ENCODE results near the gene CHST11.
"Not testable (repeated sequence)": the region's sequence is repeated elsewhere in the genome, so short reads cannot be mapped to it uniquely, and the experiment has no call there.

The CHST11 gene

DNA sequence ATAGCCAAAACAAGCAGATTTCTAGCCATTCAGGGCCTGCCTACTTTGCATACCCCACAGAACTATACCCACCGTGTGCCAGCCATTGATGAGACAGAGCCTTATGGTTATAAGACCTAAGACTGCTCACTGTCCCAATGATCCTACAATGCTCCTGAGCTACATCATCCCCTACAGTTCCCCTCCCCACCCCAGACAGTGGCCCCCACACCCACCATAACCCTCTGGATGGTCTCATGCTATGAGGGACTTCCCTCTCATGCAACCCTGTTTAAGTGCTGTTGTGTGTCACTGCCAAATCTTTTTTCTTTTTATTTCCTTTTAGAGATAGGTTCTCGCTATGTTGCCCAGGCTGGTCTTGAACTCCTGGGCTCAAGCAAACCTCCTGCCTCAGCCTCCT is 75.9 kb downstream of the CHST11 start:
- DNase-seq, result no peak

DNA sequence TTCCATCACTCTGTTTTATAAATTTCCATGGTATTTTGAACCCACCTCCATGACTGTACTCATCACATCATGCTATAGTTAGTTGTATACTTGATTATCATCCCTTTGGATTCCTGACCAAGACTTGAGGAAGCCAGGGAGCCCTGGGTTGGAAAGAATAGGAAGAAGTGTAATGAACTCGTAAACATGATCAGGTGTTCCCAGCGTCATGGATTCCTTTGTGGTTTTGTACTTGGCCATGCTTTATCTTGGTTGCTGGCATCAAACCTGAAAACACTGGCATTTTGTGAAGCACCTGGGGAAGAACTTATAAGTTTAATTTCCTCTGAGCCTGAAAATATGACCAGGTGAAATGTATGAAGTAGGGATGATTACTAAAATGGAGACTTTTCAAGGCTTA is 76.4 kb downstream of the CHST11 start:
- no peak for DNase-seq

DNA sequence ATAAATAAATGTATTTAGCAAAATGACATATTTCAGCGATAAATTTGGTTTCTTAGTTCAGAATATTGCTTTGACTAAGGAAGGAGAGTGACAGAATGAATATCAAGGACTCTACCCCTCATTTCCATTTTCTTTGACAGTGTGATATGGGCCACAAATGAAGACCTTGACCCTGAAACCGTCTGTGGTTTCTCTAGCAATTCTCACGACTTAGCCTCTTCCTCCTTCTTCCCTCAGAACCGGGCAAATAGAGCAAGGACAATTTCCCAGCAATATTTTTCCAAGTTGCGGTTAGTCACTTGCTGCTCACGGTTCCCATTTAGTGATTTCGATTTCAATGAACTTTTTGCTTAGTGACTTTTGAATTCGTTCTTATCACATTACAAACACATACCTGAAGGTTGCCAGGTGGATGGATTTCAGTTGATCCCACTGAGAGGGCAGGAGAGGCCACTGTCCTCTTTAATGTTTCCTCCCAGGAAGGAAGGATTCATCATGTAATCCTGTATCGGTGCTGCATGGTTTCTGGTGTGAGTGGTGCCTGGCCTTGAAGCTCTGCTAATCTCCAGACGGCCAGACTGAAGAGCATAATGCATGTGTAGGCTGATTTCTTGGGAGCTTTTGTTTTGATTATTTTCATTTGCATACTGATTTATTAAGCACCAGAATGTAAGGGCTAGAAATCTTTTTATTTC is 77.6 kb downstream of the CHST11 start:
- DNase-seq, result no peak

DNA sequence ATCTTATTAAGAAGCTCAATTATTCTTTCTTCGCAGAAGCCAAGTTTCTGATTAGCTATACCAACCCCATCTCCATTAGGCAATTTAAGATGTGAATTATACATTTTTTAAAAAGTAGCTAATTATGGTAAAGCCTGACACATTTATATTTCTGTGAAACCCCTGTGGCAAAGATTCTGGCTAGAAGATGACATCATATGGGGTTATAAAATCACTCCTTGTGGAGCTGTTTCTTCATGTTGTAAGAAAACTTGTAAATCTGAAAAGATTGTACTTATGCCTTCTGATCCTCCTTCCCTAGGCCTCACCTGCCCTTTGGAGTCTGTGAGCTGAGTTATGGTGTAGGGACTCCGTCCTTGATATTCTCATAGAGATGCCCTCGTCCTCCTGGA is 78.1 kb downstream of the CHST11 start:
- no peak for DNase-seq

DNA sequence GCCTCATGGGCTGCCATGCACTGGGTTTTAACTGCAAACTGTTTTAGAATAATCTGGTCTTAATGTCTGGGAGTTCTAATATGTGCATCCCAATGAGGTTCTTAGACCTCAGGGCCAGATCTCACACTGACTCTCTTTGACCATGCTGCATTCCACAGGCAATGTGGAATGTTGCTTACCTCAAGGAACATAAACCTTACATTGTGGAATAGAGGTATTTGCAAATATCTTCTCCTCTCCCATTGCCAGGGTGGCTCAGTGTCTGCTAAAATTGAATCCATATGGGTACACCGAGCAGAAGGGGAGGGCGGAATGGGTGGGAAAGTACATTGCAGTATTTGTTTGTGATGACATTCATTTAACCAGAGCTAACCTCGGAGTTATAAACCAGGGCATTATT is 78.6 kb downstream of the CHST11 start:
- no peak for DNase-seq

DNA sequence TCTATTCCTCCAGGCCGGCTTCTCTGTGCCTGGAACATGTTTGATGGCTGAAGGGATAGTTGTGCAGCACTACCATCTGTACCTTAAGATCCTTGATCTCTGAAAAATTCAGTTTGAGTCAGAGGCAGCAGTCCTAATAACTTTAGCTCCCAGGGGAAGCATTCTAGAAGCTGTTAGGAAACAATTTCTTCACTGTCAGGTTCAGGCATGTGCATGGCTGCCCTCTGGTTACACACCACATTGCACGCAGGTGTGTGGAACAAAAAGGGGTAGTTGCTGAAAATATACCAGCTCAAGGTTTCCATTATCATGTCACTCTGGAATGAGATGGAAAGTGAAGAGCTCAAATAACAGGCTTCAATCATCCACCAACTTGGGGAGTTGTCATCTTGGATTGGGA is 80.1 kb downstream of the CHST11 start:
- DNase-seq, result no peak

DNA sequence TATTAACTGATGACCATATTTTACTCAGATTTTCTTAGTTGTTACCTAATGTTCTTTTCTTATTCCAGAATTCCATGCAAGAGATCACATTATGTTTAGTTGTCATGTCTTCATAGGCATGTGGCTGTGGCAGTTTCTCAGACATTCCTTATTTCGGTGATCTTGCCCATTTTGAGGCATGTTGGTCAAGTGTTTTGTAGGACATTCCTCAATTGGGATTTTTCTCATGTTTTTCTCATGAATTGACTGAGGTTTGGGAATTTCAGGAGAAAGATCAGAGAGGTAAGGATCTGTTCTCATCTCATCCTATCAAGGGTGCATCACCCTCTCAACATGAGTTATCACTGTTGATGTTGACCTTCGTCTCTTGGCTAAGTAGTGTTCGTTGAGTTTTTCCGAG is 81.3 kb downstream of the CHST11 start:
- no peak for DNase-seq

DNA sequence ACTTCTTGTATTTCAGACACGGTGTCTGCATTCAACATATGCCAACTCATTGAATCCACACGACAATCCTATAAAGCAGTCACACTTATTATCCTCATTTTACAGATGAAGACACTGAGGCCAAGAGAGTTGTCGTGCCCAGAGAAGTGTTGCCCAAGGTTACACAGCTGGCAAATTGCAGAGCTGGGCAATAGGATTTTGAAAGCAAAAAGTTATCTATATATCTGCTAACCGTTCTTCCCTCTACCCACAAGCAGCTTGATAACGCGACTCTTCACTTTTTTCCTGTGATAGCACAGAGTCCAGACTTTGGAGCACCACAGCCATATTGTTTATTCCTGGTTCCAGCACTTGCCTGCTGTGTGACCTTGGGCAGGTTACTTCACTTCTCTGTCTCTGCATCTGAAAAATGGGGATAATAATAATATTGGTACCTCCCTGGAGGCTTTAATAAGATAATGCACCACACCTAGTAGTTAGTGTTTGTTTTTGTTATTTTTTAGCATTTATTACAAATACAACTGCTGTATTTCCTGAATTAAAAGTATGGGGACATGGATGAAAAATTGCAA is 82.2 kb downstream of the CHST11 start:
- DNase-seq, result no peak

DNA sequence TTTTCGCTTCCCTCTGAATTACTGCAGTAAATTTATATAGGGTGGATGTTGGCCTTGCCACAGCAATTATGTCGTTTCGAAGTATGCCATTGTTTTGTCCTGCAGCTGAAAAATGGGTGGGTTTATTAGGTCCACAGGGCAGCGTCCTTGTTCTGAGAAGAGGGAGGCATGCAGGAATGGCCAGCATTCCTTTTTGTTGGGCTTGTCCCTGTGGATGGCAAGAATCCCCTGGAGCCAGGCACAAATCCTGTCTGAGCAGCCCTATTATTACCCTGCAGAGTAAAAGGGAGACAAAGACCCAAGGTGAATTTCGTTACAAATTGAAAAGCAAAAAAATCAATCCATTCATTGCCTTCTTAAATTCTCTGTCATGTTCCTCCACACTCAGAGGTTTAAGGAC is 88.1 kb downstream of the CHST11 start:
- DNase-seq, result no peak

DNA sequence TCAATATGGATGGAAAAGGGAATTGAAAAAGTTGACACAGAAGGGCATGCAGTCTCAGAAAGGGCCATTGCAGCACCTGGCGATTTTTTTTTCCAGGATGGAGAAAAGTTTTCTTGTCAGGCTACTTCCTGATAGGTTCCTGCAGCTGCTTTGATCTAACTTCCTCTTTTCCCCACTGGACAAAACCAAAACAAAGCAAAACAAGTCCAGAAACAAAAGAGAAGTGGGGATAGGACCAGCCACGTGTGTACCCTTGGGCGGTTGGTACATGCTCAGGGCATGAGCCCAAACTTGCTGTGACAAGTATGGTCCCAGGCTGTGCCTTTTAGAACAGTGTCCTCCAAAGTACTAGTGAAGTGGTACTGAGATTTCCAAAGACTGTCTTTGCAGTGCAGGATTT is 89.8 kb downstream of the CHST11 start:
- DNase-seq, result peak; percentile 9

DNA sequence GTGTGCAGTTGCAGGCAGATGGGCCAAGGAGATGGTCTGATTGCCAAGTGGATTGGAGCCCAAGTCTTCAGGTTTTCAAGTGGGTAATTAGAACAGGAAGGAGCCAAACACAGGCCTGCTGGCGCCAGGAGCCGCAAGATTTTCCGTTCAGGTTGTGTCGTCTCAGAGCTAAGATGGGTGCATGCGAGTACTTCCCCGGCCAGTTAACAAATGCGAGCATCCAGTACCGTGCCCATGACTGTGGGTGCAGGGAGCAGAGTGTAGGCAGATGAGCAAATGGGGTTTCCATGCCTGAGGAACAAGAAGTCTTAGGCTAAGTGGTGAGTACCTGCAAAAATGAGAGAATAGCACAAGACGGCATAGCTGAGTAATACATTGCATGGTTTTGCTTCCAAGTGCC is 90.5 kb downstream of the CHST11 start:
- no peak for DNase-seq

DNA sequence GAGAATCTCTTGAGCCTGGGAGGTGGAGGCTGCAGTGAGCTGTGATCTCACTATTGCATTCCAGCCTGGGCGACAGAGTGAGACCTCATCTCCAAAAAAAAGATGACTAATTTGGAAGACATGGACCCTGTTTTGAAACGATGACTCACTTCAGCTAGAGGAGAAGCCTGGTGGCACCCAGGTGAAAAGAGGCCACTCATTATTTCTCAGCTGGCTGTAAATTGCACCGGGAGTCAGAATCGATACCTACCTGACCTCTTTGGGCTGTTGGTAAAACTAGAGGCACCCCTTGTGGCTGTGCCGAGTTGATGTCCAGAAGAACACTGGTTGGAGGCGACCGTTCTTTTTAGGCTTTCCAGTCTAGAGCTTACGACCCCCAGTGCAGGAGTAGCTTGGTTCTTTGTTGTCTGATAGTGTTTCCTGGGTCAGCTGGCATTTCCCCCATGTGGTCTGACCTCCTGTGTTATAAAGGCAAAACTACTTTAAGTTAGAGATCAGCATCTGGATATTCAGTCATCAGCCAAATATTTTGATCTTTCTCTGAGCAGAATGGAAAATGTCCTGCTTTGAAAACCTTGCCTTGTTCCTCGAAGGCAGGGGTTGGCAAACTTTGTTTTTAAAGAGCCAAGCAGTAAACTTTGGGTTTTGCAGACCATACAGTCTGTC is 93.2 kb downstream of the CHST11 start:
- DNase-seq, result no peak

DNA sequence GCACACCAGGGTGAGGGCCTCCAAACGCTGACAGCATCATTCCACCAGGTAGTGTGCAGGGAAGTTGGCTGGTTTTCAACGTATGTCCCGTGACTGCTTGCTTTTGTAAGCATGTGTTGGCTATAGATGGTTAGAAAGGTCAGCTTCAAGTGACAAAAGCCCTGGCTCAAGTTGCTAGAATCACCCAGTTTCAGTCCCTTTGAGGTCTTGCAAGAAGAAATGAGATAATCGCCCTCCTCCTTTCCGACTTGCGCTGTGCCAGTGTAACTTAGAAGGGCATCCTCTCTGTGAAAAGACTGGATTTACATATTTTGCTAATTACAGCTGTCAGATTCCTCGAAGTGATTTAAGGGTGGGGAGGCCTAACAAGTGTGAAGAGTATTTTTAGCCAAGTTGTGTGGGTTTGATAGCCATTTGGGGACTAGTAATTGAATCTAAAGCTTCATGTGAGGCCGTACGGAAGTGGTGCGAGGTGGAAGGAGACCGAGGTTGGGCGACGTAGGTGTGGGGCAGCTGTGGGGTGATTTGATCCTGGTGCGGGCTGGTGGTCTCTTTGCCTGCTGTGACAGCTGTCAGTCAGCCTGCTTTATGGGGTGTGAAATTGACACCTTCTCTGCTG is 94.7 kb downstream of the CHST11 start:
- no peak for DNase-seq

DNA sequence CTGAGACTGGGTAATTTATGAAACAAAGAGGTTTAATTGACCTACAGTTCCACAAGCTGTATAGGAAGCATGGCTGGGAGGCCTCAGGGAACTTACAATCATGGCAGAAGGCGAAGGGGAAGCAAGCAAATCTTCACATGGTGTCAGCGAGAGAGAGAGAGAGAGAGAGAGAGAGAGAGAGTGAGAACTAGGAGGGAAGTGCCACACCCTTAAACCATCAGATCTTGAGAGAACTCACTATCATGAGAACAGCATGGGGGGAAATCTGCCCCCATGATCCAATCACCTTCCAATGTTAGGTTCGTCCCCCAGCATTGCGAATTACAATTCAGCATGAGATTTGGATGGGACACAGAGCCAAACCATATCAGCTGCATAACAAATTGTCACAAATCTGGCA is 96.7 kb downstream of the CHST11 start:
- DNase-seq, result no peak

DNA sequence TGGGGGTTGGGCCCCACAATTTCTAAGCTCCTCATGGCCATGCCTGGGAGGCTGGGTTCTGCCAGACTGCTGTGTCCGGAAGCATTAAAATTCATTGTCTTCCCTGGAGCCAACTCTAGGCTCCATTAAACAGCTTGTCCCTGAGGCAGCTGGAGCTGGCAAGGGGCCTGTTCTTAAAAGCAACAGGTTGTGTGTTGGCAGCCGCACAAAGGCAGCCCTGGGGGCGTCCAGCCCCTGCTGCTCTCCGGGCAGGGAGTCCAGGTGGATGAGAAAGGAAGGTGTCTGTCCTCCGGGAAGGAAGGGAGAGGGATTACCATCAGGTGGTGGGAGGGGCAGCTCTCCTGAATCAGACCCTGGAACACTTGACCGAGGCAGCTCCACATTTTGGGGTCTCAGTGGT is 98.9 kb downstream of the CHST11 start:
- no peak for DNase-seq

DNA sequence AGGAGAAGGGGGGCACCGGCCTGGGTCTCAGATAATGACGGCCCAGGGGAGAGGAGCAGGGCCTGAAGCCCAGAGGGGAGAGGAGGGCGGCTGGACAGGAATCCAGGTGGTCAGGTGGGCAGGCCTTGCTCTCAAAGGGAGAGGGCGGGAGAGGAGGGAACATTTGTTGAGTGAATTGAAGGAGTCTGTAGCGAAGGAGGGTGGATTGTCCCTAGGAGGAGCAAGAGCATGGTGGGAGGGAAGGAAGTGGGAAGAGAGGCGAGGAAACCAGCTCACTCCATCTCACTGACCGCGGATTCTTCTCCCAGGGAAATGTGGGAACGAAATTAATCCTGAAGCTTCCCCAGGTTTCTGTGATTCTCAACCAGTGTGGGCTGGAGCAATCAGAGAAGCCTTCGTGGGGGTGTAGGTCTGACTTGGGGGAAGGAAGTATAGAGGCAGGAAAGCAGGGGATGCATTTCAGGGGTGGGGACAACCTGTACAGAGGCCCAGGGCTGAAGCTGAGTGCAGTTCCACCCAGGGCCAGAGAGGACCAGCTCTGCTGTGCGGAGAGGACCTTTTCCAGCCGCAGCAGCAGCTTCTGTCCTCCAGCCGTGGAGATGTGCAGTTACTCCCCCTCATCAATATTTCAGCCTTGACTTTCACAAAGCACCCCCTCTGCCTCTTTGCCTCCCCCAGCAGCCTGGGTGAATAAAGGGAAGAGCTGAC is 100.9 kb downstream of the CHST11 start:
- no peak for DNase-seq

DNA sequence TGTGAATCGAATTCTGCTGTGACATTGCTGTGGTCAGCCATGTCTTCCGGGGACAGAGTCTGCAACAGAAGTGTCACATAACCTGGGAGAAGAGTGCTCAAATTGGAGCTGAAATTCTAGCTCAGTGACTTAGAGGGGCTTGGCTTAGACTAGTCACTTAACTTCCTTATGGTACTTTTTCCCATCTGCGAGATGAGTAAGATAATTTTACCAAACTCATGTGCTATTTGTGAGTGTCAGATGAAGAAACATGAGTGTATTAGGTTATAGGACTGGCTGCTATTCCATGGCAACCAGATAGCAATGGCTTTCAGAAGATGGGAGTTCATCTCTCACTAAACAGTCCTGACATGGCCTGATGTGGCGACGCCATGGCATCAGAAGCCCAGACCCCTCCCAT is 104.1 kb downstream of the CHST11 start:
- DNase-seq, result no peak

DNA sequence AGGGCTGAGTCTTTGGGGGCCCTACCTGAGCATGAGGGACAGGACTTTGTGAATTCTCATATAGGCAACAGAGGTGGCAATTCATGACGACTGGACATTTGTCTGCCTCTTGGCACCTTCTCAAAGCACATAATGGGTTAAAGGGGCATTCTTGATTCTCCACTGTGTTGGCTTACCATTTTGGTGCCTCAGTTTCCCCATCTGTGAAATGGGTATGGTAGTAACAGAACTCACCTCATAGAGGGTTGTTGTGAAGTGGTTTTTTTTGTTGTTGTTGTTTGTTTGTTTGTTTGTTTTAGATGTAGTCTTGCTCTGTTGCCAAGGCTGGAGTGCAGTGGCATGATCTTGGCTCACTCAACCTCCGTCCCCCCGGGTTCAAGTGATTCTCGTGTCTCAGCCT is 106.0 kb downstream of the CHST11 start:
- DNase-seq, result no peak

DNA sequence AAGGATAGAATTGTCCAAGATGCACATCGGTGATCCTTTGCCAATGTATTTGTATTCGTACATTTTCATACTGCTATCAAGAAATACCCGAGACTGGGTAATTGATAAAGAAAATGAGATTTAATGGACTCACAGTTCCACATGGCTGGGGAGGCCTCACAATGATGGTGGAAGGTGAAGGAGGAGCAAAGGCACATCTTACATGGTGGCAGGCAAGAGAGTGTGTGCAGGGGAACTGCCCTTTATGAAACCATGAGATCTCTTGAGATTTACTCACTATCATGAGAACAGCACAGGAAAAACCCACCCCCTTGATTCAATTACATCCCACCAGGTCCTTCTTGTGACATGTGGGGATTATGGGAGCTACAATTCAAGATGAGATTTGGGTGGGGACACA is 107.9 kb downstream of the CHST11 start:
- not testable (repeated sequence) for DNase-seq

DNA sequence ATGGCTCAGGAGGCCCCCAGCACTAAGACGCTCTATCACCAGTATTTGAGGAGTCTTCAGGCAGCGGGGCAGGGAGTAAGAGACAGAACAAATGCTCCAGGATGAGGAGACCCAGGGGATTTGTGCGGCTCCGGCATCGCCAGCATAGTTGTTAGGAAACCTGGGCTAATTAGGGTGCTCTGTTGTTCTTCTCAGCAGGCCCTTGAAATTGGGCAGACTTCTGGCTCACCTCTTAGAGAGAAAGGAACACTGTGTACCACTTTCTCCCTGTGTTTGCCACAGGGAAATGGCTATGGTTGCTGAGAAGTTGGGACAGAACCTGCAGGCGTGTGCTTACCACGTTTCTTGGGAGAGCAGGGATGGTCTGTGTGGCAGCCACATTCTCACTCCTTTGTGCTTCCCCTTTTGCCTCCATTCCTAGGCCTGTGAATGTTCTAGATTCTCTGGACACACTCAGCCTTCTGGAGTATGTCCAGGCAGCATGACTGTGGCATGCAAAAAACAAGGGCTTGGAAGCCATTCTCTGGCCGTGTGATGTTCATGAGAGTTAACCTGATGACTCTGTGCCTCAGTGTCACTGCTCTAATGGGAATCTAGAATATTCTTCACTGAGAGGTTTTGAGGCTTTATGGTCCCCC is 109.0 kb downstream of the CHST11 start:
- DNase-seq, result no peak

DNA sequence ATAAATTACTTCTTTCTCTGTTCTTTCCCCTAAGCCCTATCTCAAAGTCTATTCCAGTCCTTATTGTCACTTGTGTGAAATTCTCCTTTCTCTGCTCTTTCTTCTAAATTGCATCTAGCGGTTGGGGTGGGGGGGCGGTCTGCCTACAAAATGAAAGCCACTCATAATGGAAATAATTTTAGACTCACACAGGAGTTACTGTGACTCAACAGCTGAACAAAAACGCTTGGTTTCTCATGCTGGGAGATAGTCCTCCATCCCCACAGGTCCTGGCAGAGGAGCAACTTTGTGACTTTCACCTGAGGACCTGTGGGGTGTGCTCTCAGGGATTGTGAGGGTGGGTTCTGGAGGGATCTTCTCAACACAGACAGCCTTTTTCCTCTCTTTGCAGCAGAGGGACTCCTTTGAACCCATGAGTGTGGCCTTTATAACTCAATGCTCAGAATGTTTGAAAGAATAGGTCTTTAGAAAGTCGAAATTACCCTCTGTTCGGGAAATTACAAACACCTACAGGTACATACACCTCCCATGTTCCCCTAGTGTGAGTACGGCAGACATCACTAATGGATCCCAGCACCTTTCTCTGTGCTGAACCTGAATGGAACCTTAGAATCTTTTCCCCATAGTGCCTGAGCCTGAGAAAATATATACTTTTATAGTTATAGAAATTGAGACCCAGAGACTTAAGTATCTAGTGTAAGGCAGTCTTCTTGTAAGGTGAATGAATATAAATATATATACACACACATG is 109.7 kb downstream of the CHST11 start:
- DNase-seq, result no peak

DNA sequence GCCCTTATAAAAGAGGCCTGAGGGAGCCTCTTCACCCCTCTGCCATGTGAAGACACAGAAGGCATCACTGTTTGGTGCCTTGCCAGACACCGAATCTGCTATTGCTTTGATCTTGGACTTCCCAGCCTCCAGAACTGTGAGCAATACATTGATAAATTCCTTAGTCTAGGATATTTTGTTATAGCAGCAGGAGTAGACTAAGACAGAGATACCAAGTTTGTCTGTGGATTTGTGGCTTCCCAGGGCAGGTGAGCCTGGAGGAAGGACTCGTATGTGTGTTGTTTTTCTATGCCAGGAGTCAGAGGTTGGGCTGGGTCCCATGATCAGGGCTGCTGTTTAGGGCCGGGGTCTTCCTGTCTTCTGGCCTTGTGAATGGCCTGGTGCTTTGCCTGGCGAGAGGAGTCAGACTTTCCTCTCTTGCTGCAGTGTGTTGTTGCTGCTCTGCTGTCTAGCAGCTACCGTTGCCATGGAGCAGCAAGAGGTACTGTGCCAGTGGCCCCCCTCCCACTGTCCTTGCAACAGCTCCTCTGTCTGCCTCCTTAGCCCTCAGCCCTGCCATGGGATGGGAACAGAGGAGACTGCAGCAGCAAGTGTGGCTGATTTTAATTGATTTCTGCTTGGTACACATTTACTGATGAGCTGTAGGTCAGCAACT is 111.2 kb downstream of the CHST11 start:
- DNase-seq, result no peak
